Neuronal stem cell (in vitro differentiated cells): Measurements from ENCODE around the gene METTL9.

Source experiments
- DNase-seq: peaks from one replicate; pipeline ENCODE4 v3.0.0-alpha.2; 2013; ENCODE audit warnings: low spot score
- H2AFZ ChIP-seq: one replicate; pipeline ENCODE4 v1.6.1; 2013; ENCODE audit warnings: mild to moderate bottlenecking, low read length, inconsistent platforms
- H2AK5ac ChIP-seq: 2 replicates; pipeline ENCODE4 v1.6.1; 2013; ENCODE audit warnings: low read depth, mild to moderate bottlenecking, inconsistent platforms, low read length, moderate library complexity, mixed read lengths
- H2BK120ac ChIP-seq: 2 replicates; pipeline ENCODE4 v1.6.1; 2013; ENCODE audit warnings: low read depth, mild to moderate bottlenecking, inconsistent platforms, low read length, moderate library complexity, mixed read lengths
- H2BK12ac ChIP-seq: one replicate; pipeline ENCODE4 v1.6.1; 2013; ENCODE audit warnings: low read length, inconsistent platforms
- H2BK15ac ChIP-seq: 2 replicates; pipeline ENCODE4 v1.6.1; 2013; ENCODE audit warnings: mild to moderate bottlenecking, low read length, inconsistent platforms, mixed read lengths
- H2BK5ac ChIP-seq: one replicate; pipeline ENCODE4 v1.6.1; 2013; ENCODE audit warnings: inconsistent platforms, mild to moderate bottlenecking, low read length, moderate library complexity
- H3K14ac ChIP-seq: one replicate; pipeline ENCODE4 v1.6.1; 2013; ENCODE audit warnings: low read length, inconsistent platforms
- H3K18ac ChIP-seq: 2 replicates; pipeline ENCODE4 v1.6.1; 2013; ENCODE audit warnings: low read length, inconsistent platforms
- H3K23ac ChIP-seq: 2 replicates; pipeline ENCODE4 v1.6.1; 2013; ENCODE audit warnings: low read depth, mild to moderate bottlenecking, mixed read lengths, low read length, inconsistent platforms; ENCODE audit not compliant: poor library complexity
- H3K27ac ChIP-seq: replicated peaks from 3 replicates; pipeline ENCODE4 v1.5.1; 2013; ENCODE audit warnings: low read length, inconsistent platforms
- H3K27me3 ChIP-seq, 3 experiments: 2 replicates each; pipeline ENCODE4 v1.6.1; 2013; ENCODE audit warnings: low read length in 3 of 3, mild to moderate bottlenecking in 2 of 3, inconsistent platforms in 1 of 3, low read depth in 1 of 3, mixed read lengths in 1 of 3, moderate library complexity in 1 of 3; ENCODE audit not compliant: control insufficient read depth in 3 of 3, insufficient read depth in 3 of 3
- H3K36me3 ChIP-seq, 2 donors: replicated peaks in 1 of 2; 2 replicates each; pipeline ENCODE4 v1.6.1; 2013; ENCODE audit warnings: low read length in 2 of 2; ENCODE audit not compliant: control insufficient read depth in 2 of 2, insufficient read depth in 2 of 2
- H3K4ac ChIP-seq: 2 replicates; pipeline ENCODE4 v1.6.1; 2013; ENCODE audit warnings: inconsistent platforms, mild to moderate bottlenecking, low read length, moderate library complexity
- H3K4me1 ChIP-seq, 2 donors: 1 replicate in 1 of 2; 2 replicates in 1 of 2; pipeline ENCODE4 v1.6.1; 2013; ENCODE audit warnings: low read length in 2 of 2, low read depth in 1 of 2; ENCODE audit not compliant: control insufficient read depth in 2 of 2, insufficient read depth in 1 of 2
- H3K4me2 ChIP-seq: one replicate; pipeline ENCODE4 v1.6.1; 2013; ENCODE audit warnings: mild to moderate bottlenecking, low read length, inconsistent platforms; ENCODE audit not compliant: insufficient read depth, poor library complexity, severe bottlenecking
- H3K4me3 ChIP-seq, 2 donors: 2 replicates each; pipeline ENCODE4 v1.5.1; 2013; ENCODE audit warnings: low read length in 2 of 2, mild to moderate bottlenecking in 2 of 2, inconsistent platforms in 1 of 2, moderate library complexity in 1 of 2
- H3K79me1 ChIP-seq: one replicate; pipeline ENCODE4 v1.6.1; 2013; ENCODE audit warnings: low read depth, mild to moderate bottlenecking, inconsistent platforms, low read length, moderate library complexity
- H3K9ac ChIP-seq: one replicate; pipeline ENCODE4 v1.6.1; 2013; ENCODE audit warnings: mild to moderate bottlenecking, low read depth, low read length, inconsistent platforms; ENCODE audit not compliant: poor library complexity
- H3K9me3 ChIP-seq, 2 donors: replicated peaks in 1 of 2; 2 replicates each; pipeline versions ENCODE3 to v1.6.1; 2013; ENCODE audit warnings: low read length in 2 of 2, mild to moderate bottlenecking in 2 of 2, inconsistent platforms in 1 of 2, low read depth in 1 of 2, mixed read lengths in 1 of 2, moderate library complexity in 1 of 2; ENCODE audit not compliant: control insufficient read depth in 2 of 2, insufficient read depth in 1 of 2
- H4K8ac ChIP-seq: one replicate; pipeline ENCODE4 v1.6.1; 2013; ENCODE audit warnings: low read depth, mild to moderate bottlenecking, inconsistent platforms, low read length, moderate library complexity
- H4K91ac ChIP-seq: one replicate; pipeline ENCODE4 v1.6.1; 2013; ENCODE audit warnings: low read length, low read depth, mild to moderate bottlenecking, inconsistent platforms; ENCODE audit not compliant: poor library complexity
- WGBS, 2 donors: extraction: QIAGEN DNeasy Blood & Tissue Kit; methylation state at CpG; one replicate each; pipeline ENCODE4 v1.1.7; 2013; ENCODE audit warnings: missing lambda C conversion rate in 2 of 2, mixed read lengths in 1 of 2; ENCODE audit not compliant: insufficient read length in 2 of 2, insufficient replicate concordance in 1 of 2; ENCODE audit errors: extremely low coverage in 2 of 2; 5-methylcytosine and 5-hydroxymethylcytosine counted together

Gene METTL9

DNA sequence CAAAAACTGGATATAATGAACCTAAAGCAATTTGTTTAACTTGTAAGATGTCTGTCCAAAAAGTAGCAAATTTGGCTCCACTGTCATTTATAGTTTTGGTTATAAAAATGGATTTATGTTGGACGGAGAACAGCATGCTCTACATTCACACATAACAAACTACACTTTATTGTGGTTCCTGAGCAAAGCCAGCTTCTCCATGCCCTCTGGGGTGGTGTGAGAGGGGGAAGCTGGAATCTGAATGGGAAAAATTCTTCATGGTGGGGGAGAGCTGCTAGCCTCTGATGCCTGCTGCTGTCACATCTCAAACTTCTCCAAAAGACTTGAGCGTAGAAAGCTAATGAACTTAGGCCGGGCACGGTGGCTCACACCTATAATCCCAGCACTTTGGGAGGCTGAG lies 9.8 kb upstream of the METTL9 start:
- Histone ChIP-seq H4K91ac (no peak overlapping the region), H3K18ac (no peak overlapping the region), H3K14ac (no peak overlapping the region), H3K27ac (no peak overlapping the region), H2BK5ac (no peak overlapping the region), H3K4me3 (no peak overlapping the region), H2BK120ac (no peak overlapping the region), H3K9me3 (no peaks in the 10 kb centered on the region), H3K23ac (no peak overlapping the region), H2AK5ac (no peak overlapping the region), H3K36me3 (no peaks in the 10 kb centered on the region), H2BK15ac (no peak overlapping the region), H3K79me1 (no peaks in the 10 kb centered on the region), H2BK12ac (no peak overlapping the region), H3K27me3 (peaks cover 0 to 10% (median 0%) of the 10 kb centered on the region in 3 experiments), H2AFZ (no peak overlapping the region), H3K4ac (no peak overlapping the region), H3K9ac (no peak overlapping the region), H4K8ac (no peak overlapping the region), H3K4me1 (no peaks in the 10 kb centered on the region), H3K4me2 (no peak overlapping the region)
- no CpG with 5 or more reads among the region's 4 CpGs for whole genome bisulfite sequencing, 2 donors
- no peak for DNase-seq

DNA sequence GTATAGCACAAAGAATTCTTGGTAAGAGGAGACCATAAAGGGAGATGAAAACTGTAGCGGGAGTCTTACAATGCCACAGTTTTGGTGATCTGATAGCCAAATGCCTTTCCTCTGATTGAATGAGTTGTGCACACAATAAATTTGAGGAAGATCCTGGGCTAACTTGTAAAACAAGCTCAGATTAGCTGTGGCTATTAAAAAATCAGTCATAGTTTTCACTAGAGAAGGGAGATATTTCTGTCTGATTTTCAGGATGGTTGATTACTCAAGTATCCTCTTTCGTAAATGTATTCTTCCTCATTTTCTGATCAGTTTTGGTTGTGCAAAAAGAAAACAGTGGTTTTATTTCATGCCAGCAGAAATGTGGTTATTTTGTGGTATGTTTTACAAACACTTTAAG lies 9.1 kb upstream of the METTL9 start:
- Histone ChIP-seq H3K27me3 (peaks cover 0 to 10% (median 0%) of the 10 kb centered on the region in 3 experiments), H3K9me3 (no peaks in the 10 kb centered on the region), H3K9ac (no peak overlapping the region), H3K79me1 (no peaks in the 10 kb centered on the region), H4K91ac (no peak overlapping the region), H2BK15ac (no peak overlapping the region), H2BK5ac (no peak overlapping the region), H3K4me2 (no peak overlapping the region), H2AFZ (no peak overlapping the region), H2AK5ac (no peak overlapping the region), H3K4ac (no peak overlapping the region), H3K36me3 (no peaks in the 10 kb centered on the region), H3K4me1 (no peaks in the 10 kb centered on the region), H3K18ac (no peak overlapping the region), H3K14ac (no peak overlapping the region), H4K8ac (no peak overlapping the region), H3K27ac (no peak overlapping the region), H2BK120ac (no peak overlapping the region), H2BK12ac (no peak overlapping the region), H3K23ac (no peak overlapping the region), H3K4me3 (no peak overlapping the region)
- WGBS, 2 donors = no CpG with 5 or more reads among the region's 2 CpGs
- DNase-seq = no peak

DNA sequence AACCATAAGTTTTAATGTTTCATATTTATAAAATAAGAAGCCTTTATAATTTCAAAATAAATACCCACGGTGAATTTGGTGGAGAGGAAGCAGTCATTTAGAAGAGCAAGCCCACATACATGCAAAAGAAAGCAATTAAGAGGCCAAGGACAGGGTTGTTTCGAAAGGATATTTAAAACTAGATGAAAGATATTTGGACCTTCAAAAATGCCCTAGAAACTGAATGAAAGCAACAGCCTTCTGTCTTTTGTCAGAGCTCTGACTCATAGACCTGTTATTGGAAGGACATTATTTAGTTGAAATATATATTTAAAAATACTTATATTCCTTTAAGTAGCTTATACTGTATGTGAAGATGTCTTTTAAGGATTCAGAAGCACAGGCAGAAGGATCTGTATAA lies 8.6 kb upstream of the METTL9 start:
- Histone ChIP-seq H3K9me3 (no peaks in the 10 kb centered on the region), H3K79me1 (no peaks in the 10 kb centered on the region), H3K27ac (no peak overlapping the region), H4K8ac (no peak overlapping the region), H3K27me3 (peaks cover 0 to 10% (median 0%) of the 10 kb centered on the region in 3 experiments), H3K4ac (no peak overlapping the region), H2BK5ac (no peak overlapping the region), H2BK12ac (no peak overlapping the region), H3K36me3 (no peaks in the 10 kb centered on the region), H4K91ac (no peak overlapping the region), H3K4me3 (no peak overlapping the region), H3K4me1 (no peaks in the 10 kb centered on the region), H2AFZ (no peak overlapping the region), H3K9ac (no peak overlapping the region), H3K23ac (no peak overlapping the region), H2BK120ac (no peak overlapping the region), H3K4me2 (no peak overlapping the region), H3K14ac (no peak overlapping the region), H2BK15ac (no peak overlapping the region), H3K18ac (no peak overlapping the region), H2AK5ac (no peak overlapping the region)
- no peak for DNase-seq
- no CpG with 5 or more reads among the region's 2 CpGs for WGBS, 2 donors

DNA sequence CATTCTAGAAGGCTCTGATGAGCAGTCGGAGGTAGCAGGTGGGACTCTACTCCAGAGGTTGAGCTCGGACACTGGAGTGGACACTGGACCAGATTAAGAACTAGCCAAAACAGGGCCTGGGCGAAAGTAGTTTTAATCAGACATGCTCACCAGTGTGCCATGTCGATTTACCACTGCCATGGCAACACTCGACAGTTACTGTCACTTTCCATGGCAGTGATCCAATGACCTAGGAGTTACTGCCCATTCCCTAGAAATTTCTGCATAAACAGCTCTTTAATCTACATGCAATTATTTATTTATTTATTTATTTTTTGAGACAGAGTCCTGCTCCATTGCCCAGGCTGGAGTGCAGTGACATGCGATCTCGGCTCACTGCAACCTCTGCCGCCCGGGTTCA lies 7.2 kb upstream of the METTL9 start:
- Histone ChIP-seq H2AK5ac (no peak overlapping the region), H3K4ac (no peak overlapping the region), H3K4me3 (no peak overlapping the region), H3K18ac (no peak overlapping the region), H3K4me2 (no peak overlapping the region), H3K4me1 (no peaks in the 10 kb centered on the region), H3K36me3 (no peaks in the 10 kb centered on the region), H3K27ac (no peak overlapping the region), H3K9ac (no peak overlapping the region), H3K23ac (no peak overlapping the region), H4K8ac (no peak overlapping the region), H3K14ac (no peak overlapping the region), H3K9me3 (no peaks in the 10 kb centered on the region), H2BK5ac (no peak overlapping the region), H4K91ac (no peak overlapping the region), H3K79me1 (no peaks in the 10 kb centered on the region), H2AFZ (no peak overlapping the region), H2BK15ac (no peak overlapping the region), H3K27me3 (peaks cover 0 to 10% (median 0%) of the 10 kb centered on the region in 3 experiments), H2BK12ac (no peak overlapping the region), H2BK120ac (no peak overlapping the region)
- DNase-seq = no peak
- no CpG with 5 or more reads among the region's 9 CpGs for WGBS, 2 donors
